Measurements from ENCODE around the gene ETV6.

DNA sequence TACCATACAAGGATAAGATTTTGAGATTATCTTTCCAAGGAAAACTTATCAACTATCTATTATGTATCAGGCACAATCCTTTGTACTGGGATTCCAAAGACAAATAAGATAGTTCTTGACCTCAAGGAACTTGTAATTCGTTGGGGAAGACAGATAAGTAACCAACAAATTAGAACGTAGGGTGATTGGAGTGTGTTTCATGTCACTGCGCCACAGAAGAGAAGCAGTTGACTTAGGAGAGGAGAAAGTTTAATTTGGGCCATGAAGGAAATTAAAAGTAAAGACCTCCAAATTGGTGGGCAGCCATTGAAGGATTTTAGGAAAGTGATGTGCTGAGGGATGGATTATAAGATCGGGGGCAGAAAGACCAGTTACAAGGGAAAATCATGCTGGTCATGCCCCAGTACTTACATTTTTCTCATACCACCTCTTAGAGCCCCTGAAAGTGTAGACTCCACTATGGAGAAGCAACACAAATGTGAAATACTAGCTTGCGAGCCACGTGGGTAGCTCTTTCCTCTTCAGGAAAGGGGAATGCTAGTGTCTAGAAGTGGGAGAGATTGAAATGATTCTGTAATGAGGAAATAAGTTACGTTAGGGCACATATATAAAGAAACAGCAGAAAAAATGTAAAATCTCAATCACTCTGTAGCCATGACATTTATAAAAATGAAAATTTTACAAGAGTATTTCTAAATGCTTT is 148.7 kb downstream of the ETV6 start:
- TF ChIP-seq, protein P1, sequence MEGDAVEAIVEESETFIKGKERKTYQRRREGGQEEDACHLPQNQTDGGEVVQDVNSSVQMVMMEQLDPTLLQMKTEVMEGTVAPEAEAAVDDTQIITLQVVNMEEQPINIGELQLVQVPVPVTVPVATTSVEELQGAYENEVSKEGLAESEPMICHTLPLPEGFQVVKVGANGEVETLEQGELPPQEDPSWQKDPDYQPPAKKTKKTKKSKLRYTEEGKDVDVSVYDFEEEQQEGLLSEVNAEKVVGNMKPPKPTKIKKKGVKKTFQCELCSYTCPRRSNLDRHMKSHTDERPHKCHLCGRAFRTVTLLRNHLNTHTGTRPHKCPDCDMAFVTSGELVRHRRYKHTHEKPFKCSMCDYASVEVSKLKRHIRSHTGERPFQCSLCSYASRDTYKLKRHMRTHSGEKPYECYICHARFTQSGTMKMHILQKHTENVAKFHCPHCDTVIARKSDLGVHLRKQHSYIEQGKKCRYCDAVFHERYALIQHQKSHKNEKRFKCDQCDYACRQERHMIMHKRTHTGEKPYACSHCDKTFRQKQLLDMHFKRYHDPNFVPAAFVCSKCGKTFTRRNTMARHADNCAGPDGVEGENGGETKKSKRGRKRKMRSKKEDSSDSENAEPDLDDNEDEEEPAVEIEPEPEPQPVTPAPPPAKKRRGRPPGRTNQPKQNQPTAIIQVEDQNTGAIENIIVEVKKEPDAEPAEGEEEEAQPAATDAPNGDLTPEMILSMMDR (IDR thresholded peaks at IDR 0.05): no peak
- TF ChIP-seq POLR2A (IDR thresholded peaks at IDR 0.05) (no peak), POLR2AphosphoS5 (IDR thresholded peaks at IDR 0.05) (no peak), EP300 (IDR thresholded peaks at IDR 0.05) (no peak)

All from upper lobe of left lung (tissue), 4 donors.